ENCODE measurements around the gene TBX2.

The TBX2 gene

DNA sequence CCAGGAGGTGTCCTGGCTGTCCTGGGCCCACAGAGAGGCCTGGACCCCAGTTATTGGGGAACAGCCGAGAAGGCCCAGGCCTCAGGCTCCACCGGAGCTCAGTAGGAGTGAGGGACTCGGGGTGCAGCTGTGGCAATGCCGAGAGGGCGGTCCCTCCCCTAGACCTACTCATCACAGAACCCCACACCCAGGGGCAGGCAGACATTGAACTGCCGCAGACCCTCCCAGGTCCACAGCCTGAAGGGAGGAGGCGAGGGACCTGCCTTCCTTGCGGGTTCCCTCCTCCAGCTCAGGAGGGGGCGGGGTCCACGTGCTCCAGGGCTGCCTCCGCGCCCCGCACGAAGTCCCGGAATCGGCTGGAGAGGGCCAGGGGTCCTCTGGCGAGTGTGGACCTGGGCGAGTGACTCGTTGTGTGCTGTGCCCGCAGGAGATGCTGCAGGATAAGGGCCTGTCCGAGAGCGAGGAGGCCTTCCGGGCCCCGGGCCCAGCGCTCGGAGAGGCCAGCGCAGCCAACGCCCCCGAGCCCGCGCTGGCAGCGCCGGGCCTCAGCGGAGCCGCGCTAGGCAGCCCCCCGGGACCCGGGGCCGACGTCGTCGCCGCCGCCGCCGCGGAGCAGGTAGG is 56.5 kb downstream of the TBX2 start:
- no peak for DNase-seq

- no peak for DNase-seq
These were observed 57.1 kb downstream of the TBX2 start for GRCh38 chr17:61456688-61457225.

GRCh38 chr17:61457226-61457983 is 57.8 kb downstream of the TBX2 start:
- DNase-seq, result no peak

DNA sequence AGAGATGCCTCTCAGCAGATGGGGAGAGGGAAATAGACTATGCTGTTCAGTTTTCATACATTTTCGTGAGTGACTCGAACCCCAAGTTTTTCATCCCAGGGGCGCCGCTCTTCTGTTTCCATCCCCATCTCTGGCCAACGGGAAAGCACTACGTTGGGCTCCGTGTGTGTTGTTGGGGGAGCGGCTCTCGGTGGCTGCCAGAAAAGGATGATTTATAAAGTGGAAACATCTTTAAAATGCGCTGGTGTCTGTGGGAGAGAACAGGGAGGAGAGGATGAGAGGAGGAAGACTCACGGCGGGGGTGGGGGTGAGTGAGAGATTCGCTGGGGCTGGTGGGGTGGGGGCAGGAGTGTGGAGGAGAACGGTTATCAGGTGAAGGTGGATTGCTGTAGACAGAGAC is 58.4 kb downstream of the TBX2 start:
- DNase-seq, result no peak

DNA sequence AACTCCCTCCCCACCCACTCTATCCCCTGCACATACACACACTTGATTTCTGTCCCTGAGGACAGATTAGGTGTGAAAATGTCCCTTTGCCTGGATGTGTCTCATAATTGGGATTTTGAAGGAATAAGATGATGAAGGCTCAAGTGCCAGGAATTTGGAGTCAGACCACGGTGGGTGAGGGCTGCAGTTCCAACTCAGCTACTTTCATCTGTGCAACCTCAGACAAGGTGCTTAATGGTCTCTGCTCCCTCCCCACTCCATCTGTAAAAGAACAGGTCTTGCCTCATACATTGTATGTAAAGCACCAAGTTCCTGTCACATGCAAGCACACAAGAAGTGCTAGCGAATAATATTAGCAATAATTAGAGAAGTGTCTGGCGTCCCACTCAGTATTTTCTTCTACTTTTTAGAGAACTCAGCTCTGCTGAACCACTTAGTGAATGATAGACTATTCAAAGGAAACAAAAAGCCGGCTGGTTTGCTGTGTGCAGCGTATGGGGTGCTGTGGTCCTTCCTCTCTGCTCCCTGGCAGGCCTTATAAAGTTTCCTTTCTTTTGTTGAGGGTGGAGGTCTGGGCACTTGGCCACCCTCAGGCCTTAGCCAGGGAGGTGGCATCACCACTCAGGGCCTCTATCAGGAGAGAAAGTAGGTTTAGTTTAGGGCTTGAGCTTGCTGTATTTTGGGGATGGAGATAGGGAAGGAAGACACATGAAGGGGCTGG is 58.9 kb downstream of the TBX2 start:
- no peak for DNase-seq
